SK-N-SH (cell line): ENCODE measurements around the gene TSR2. TPM values are rescaled to one million over a fixed set of nuclear protein-coding genes. Genes with fewer than 3 reads are reported as not detected.
A peak's percentile ranks its signal among the peaks of the same experiment; 100 is the strongest.

Experiments
- CTCF ChIA-PET: fragments of 300-600, 350-600 bp; formaldehyde crosslinking; extraction: SDS; loops from one replicate; lab custom pipeline; 2021; lab: Yijun Ruan, JAX
- POLR2A ChIA-PET: fragments of 350-600 bp; sonication (Branson Sonifier 250); formaldehyde crosslinking; extraction: SDS; loops from one replicate; lab custom pipeline; 2020; ENCODE audit warnings: antibody characterized with exemption, inconsistent platforms; lab: Yijun Ruan, JAX
- DNase-seq: peaks from one replicate; pipeline ENCODE4 v3.0.0; 2012
- H2AFZ ChIP-seq: fragments of 200-600 bp; sonication (generic); 2 replicates; pipeline ENCODE4 v1.8.1; 2016; ENCODE audit warnings: antibody characterized with exemption, mild to moderate bottlenecking, low read depth
- H3F3A ChIP-seq: fragments of 200-600 bp; sonication (generic); replicated peaks from 2 replicates; pipeline ENCODE3; 2016; ENCODE audit warnings: antibody characterized with exemption, mild to moderate bottlenecking; ENCODE audit not compliant: insufficient read depth
- H3K27ac ChIP-seq, 2 experiments: fragments of 200-500 bp in 1 of 2; fragments of 200-600 bp in 1 of 2; sonication (Bioruptor generic) in 1 of 2; sonication (generic), shearing (Covaris generic) in 1 of 2; 2 replicates each; pipeline versions ENCODE4 v1.5.1 to v1.6.1; 2014 to 2016; ENCODE audit warnings: low read depth in 2 of 2, inconsistent platforms in 1 of 2, low read length in 1 of 2, mild to moderate bottlenecking in 1 of 2, mixed read lengths in 1 of 2
- H3K27me3 ChIP-seq: fragments of 200-600 bp; sonication (generic), shearing (Covaris generic); 2 replicates; pipeline ENCODE4 v1.6.1; 2016; ENCODE audit warnings: mixed run types; ENCODE audit not compliant: insufficient read depth
- H3K36me3 ChIP-seq, 2 experiments: fragments of 200-500 bp in 1 of 2; fragments of 200-600 bp in 1 of 2; sonication (Bioruptor generic) in 1 of 2; sonication (generic) in 1 of 2; replicated peaks in 1 of 2; 2 replicates each; pipeline versions ENCODE3 to v1.5.1; 2014 to 2016; ENCODE audit warnings: low read length in 1 of 2, mild to moderate bottlenecking in 1 of 2; ENCODE audit not compliant: insufficient read depth in 2 of 2, control insufficient read depth in 1 of 2
- H3K4me1 ChIP-seq, 2 experiments: fragments of 200-500 bp in 1 of 2; fragments of 200-600 bp in 1 of 2; sonication (Bioruptor generic) in 1 of 2; sonication (generic), shearing (Covaris generic) in 1 of 2; 2 replicates each; pipeline versions ENCODE4 v1.5.1 to v1.6.1; 2014 to 2016; ENCODE audit warnings: low read depth in 1 of 2, low read length in 1 of 2, mixed run types in 1 of 2; ENCODE audit not compliant: insufficient read depth in 2 of 2, control insufficient read depth in 1 of 2
- H3K4me2 ChIP-seq: fragments of 200-600 bp; sonication (generic), shearing (Covaris generic); 2 replicates; pipeline ENCODE4 v1.6.1; 2017; ENCODE audit warnings: mixed run types
- H3K4me3 ChIP-seq, 2 experiments: fragments of 200-500 bp in 1 of 2; fragments of 200-600 bp in 1 of 2; sonication (Bioruptor generic) in 1 of 2; sonication (generic), shearing (Covaris generic) in 1 of 2; 2 replicates each; pipeline versions ENCODE4 v1.5.1 to v1.8.1; 2014 to 2016; ENCODE audit warnings: low read depth in 2 of 2, inconsistent platforms in 1 of 2, low read length in 1 of 2, mild to moderate bottlenecking in 1 of 2, mixed read lengths in 1 of 2, moderate library complexity in 1 of 2
- H3K79me2 ChIP-seq: fragments of 200-600 bp; sonication (generic); 2 replicates; pipeline ENCODE4 v1.8.1; 2017; ENCODE audit warnings: mild to moderate bottlenecking; ENCODE audit not compliant: insufficient read depth
- H3K9ac ChIP-seq: fragments of 200-600 bp; sonication (generic); 2 replicates; pipeline ENCODE4 v1.6.1; 2017; ENCODE audit warnings: mixed run types
- H3K9me2 ChIP-seq: fragments of 200-600 bp; sonication (generic); 2 replicates; pipeline ENCODE4 v1.6.1; 2017; ENCODE audit warnings: mixed run types
- H3K9me3 ChIP-seq: fragments of 200-600 bp; sonication (generic); 2 replicates; pipeline ENCODE4 v1.6.1; 2017; ENCODE audit warnings: mixed run types, mild to moderate bottlenecking, moderate library complexity
- H4K20me1 ChIP-seq: fragments of 200-600 bp; sonication (generic); 2 replicates; pipeline ENCODE4 v1.6.1; 2017; ENCODE audit warnings: mild to moderate bottlenecking, mixed run types; ENCODE audit not compliant: insufficient read depth
- CTCF ChIP-seq: fragments of 200-600 bp; sonication (generic); IDR thresholded peaks from 2 replicates; pipeline ENCODE4 v1.6.1; 2017; ENCODE audit warnings: antibody characterized with exemption, mild to moderate bottlenecking, moderate library complexity
- EP300 ChIP-seq, 2 experiments: IDR thresholded peaks; 2 replicates each; pipeline versions ENCODE4 v1.4.0 to v1.6.1; 2012; ENCODE audit warnings: borderline replicate concordance in 1 of 2, low read depth in 1 of 2, low read length in 1 of 2
- EZH2phosphoT487 ChIP-seq: fragments of 200-600 bp; sonication (generic); IDR thresholded peaks from 2 replicates; pipeline ENCODE4 v1.6.1; 2017; ENCODE audit warnings: low read depth, mixed run types, mild to moderate bottlenecking, antibody characterized with exemption, moderate library complexity, borderline replicate concordance
- FOXM1 ChIP-seq: IDR thresholded peaks from 2 replicates; pipeline ENCODE4 v1.4.0; 2012; ENCODE audit warnings: low read depth, mild to moderate bottlenecking
- GABPA ChIP-seq: IDR thresholded peaks from 2 replicates; pipeline ENCODE4 v1.4.0; 2012; ENCODE audit warnings: low read depth, mild to moderate bottlenecking
- IRF3 ChIP-seq: fragments of 150-350 bp; IDR thresholded peaks from 2 replicates; pipeline ENCODE4 v1.6.1; 2016; ENCODE audit warnings: mild to moderate bottlenecking, low read depth, low read length
- MXI1 ChIP-seq: IDR thresholded peaks from 2 replicates; pipeline ENCODE4 v1.6.1; 2012; ENCODE audit warnings: mild to moderate bottlenecking, low read depth, low read length, improper control_type of control experiment
- NFIC ChIP-seq: IDR thresholded peaks from 2 replicates; pipeline ENCODE4 v1.4.0; 2012; ENCODE audit warnings: borderline replicate concordance
- PBX3 ChIP-seq: IDR thresholded peaks from 2 replicates; pipeline ENCODE4; 2012
- POLR2AphosphoS5 ChIP-seq: IDR thresholded peaks from 2 replicates; pipeline ENCODE4 v1.6.1; 2012; ENCODE audit warnings: low read depth, low read length
- RAD21 ChIP-seq: IDR thresholded peaks from 2 replicates; pipeline ENCODE4 v1.6.1; 2012; ENCODE audit warnings: mild to moderate bottlenecking, low read length
- RFX5 ChIP-seq: IDR thresholded peaks from 2 replicates; pipeline ENCODE4 v1.6.1; 2012; ENCODE audit warnings: mild to moderate bottlenecking, improper control_type of control experiment, low read length
- RXRA ChIP-seq: IDR thresholded peaks from 2 replicates; pipeline ENCODE4 v1.4.0; 2012; ENCODE audit warnings: low read depth, mild to moderate bottlenecking, borderline replicate concordance
- SMC3 ChIP-seq: IDR thresholded peaks from 2 replicates; pipeline ENCODE4 v1.6.1; 2012; ENCODE audit warnings: low read depth, low read length, improper control_type of control experiment
- TAF1 ChIP-seq: IDR thresholded peaks from 2 replicates; pipeline ENCODE4 v1.6.1; 2012; ENCODE audit warnings: low read depth, mild to moderate bottlenecking, low read length, moderate library complexity, borderline replicate concordance
- TCF12 ChIP-seq: IDR thresholded peaks from 2 replicates; pipeline ENCODE4 v1.4.0; 2012
- TEAD4 ChIP-seq: IDR thresholded peaks from 2 replicates; pipeline ENCODE4 v1.4.0; 2012; ENCODE audit warnings: mild to moderate bottlenecking, borderline replicate concordance; ENCODE audit not compliant: insufficient read depth
- USF2 ChIP-seq: fragments of 150-350 bp; IDR thresholded peaks from 2 replicates; pipeline ENCODE4 v1.6.1; 2017; ENCODE audit warnings: antibody characterized with exemption, low read length, low read depth, borderline replicate concordance
- WGBS: methylation state at CpG from one replicate; pipeline ENCODE4 v1.1.6; 2017; ENCODE audit warnings: low lambda C conversion rate; 5-methylcytosine and 5-hydroxymethylcytosine counted together
- polyA plus RNA-seq, 3 experiments: library from polyadenylated mRNA; depleted of rRNA; stranded (reverse); fragments of >200 nt; gene quantifications; 2 replicates each; pipeline ENCODE4 v1.2.3, GENCODE V29; 2012
- TF ChIP-seq, protein P1 (sequence below): IDR thresholded peaks from 2 replicates; pipeline ENCODE4 v1.4.0; 2012; ENCODE audit warnings: low read depth, borderline replicate concordance
- TF ChIP-seq, protein P2 (sequence below): IDR thresholded peaks from 2 replicates; pipeline ENCODE4 v1.6.1; 2012; ENCODE audit warnings: mild to moderate bottlenecking, low read depth, low read length, moderate library complexity

The TSR2 gene
- polyA plus RNA-seq, 1 of the 3 experiments (the other 2 are of a cell fraction): 32.8 TPM

DNA sequence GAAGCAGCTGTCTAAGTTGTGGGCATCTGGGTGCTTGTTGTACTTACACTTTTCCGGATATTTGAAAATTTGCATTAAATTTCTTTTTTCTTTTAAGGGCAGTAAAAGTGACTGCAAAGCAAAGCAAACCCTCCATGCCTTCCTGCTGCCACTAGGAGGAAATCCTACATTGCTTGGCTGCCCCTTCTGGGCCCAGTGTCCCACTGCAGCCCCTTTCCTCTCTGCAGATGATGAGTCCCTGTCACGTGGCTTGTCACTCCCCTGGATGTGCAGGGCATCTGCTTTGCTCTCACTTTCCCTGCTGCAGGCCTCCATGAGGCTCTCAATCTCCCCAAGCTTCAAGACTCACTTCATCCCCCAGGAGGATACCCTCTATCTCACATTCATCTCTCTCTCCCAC, 12.7 kb downstream of the TSR2 start:
- DNase-seq: peak; percentile 63
- no peaks in the 10 kb centered on the region for H3K9me3 ChIP-seq
- WGBS: 33% methylated on average over 2 of the region's 2 CpGs
- H3K9me2 ChIP-seq: no peaks in the 10 kb centered on the region
- no peak overlapping the region for H3K27ac ChIP-seq
- H3K27me3 ChIP-seq: no peaks in the 10 kb centered on the region
- no peak overlapping the region for H3K9ac ChIP-seq
- ChIA-PET CTCF (interaction anchor here (0.7 to 1.6 kb wide), 6 partner anchors 10 to 604 kb away, joined by 3 to 6 read pairs (median 3); partner anchors contain the start of gene TSR2), POLR2A (no interaction called here)
- no peaks in the 10 kb centered on the region for H3K79me2 ChIP-seq
- H3F3A ChIP-seq: peaks cover 2% of the 10 kb centered on the region
- peaks cover 8 to 9% of the 10 kb centered on the region in 2 experiments for H3K36me3 ChIP-seq
- TF ChIP-seq MXI1 (0 out of 2 replicates have a peak, but pooled peaks have one; percentile 37), TAF1 (no peak), RAD21 (peak; percentile 66), RXRA (no peak), EP300 (IDR thresholded peaks at IDR 0.05; ENCODE audit: borderline replicate concordance in 1 of 2, low read depth in 1 of 2, low read length in 1 of 2) (no peak), TCF12 (no peak), RFX5 (no peak), IRF3 (no peak), CTCF (peak; percentile 44), EZH2phosphoT487 (no peak), PBX3 (no peak), USF2 (no peak), FOXM1 (no peak), TEAD4 (no peak), POLR2AphosphoS5 (no peak), NFIC (no peak), SMC3 (peak; percentile 16; the same call in 1 of the 2 replicates), GABPA (no peak)
- TF ChIP-seq, protein P1, sequence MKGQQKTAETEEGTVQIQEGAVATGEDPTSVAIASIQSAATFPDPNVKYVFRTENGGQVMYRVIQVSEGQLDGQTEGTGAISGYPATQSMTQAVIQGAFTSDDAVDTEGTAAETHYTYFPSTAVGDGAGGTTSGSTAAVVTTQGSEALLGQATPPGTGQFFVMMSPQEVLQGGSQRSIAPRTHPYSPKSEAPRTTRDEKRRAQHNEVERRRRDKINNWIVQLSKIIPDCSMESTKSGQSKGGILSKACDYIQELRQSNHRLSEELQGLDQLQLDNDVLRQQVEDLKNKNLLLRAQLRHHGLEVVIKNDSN: peak; percentile 38; the same call in 1 of the 2 replicates
- TF ChIP-seq, protein P2, sequence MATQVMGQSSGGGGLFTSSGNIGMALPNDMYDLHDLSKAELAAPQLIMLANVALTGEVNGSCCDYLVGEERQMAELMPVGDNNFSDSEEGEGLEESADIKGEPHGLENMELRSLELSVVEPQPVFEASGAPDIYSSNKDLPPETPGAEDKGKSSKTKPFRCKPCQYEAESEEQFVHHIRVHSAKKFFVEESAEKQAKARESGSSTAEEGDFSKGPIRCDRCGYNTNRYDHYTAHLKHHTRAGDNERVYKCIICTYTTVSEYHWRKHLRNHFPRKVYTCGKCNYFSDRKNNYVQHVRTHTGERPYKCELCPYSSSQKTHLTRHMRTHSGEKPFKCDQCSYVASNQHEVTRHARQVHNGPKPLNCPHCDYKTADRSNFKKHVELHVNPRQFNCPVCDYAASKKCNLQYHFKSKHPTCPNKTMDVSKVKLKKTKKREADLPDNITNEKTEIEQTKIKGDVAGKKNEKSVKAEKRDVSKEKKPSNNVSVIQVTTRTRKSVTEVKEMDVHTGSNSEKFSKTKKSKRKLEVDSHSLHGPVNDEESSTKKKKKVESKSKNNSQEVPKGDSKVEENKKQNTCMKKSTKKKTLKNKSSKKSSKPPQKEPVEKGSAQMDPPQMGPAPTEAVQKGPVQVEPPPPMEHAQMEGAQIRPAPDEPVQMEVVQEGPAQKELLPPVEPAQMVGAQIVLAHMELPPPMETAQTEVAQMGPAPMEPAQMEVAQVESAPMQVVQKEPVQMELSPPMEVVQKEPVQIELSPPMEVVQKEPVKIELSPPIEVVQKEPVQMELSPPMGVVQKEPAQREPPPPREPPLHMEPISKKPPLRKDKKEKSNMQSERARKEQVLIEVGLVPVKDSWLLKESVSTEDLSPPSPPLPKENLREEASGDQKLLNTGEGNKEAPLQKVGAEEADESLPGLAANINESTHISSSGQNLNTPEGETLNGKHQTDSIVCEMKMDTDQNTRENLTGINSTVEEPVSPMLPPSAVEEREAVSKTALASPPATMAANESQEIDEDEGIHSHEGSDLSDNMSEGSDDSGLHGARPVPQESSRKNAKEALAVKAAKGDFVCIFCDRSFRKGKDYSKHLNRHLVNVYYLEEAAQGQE: no peak
- no peak overlapping the region for H3K4me3 ChIP-seq
- H4K20me1 ChIP-seq: no peaks in the 10 kb centered on the region
- no peaks in the 10 kb centered on the region for H3K4me1 ChIP-seq
- no peak overlapping the region for H2AFZ ChIP-seq
- no peak overlapping the region for H3K4me2 ChIP-seq
